ENCODE measurements around the gene KRTAP9-7.
"Not testable (repeated sequence)": the region's sequence is repeated elsewhere in the genome, so short reads cannot be mapped to it uniquely, and the experiment has no call there.

The KRTAP9-7 gene

GRCh38 chr17:41263212-41263611, 12.3 kb upstream of the KRTAP9-7 start:
- Histone ChIP-seq H3K27ac (ENCODE audit: low read length) (no peak overlapping the region), H3K79me2 (ENCODE audit: low read length) (no peaks in the 10 kb centered on the region), H3K9ac (ENCODE audit: low read length) (no peak overlapping the region), H3K9me3 (ENCODE audit: insufficient read depth, low read length) (no peaks in the 10 kb centered on the region), H3K27me3 (ENCODE audit: low read depth, low read length) (peaks cover 27% of the 10 kb centered on the region), H3K4me2 (ENCODE audit: low read length) (no peak overlapping the region), H3K36me3 (replicated peaks; ENCODE audit: low read depth, low read length) (no peaks in the 10 kb centered on the region), H4K20me1 (ENCODE audit: insufficient read depth, low read length) (no peaks in the 10 kb centered on the region), H3K4me3 (ENCODE audit: low read length) (no peak overlapping the region), H3K4me1 (ENCODE audit: low read length) (no peaks in the 10 kb centered on the region), H2AFZ (ENCODE audit: low read depth, low read length) (no peak overlapping the region)
- TF ChIP-seq, protein P1, sequence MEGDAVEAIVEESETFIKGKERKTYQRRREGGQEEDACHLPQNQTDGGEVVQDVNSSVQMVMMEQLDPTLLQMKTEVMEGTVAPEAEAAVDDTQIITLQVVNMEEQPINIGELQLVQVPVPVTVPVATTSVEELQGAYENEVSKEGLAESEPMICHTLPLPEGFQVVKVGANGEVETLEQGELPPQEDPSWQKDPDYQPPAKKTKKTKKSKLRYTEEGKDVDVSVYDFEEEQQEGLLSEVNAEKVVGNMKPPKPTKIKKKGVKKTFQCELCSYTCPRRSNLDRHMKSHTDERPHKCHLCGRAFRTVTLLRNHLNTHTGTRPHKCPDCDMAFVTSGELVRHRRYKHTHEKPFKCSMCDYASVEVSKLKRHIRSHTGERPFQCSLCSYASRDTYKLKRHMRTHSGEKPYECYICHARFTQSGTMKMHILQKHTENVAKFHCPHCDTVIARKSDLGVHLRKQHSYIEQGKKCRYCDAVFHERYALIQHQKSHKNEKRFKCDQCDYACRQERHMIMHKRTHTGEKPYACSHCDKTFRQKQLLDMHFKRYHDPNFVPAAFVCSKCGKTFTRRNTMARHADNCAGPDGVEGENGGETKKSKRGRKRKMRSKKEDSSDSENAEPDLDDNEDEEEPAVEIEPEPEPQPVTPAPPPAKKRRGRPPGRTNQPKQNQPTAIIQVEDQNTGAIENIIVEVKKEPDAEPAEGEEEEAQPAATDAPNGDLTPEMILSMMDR (IDR thresholded peaks at IDR 0.05; ENCODE audit: low read depth, low read length), result no peak
- no peak for TF ChIP-seq EZH2phosphoT487 (IDR thresholded peaks at IDR 0.05; ENCODE audit: low read depth)

DNA sequence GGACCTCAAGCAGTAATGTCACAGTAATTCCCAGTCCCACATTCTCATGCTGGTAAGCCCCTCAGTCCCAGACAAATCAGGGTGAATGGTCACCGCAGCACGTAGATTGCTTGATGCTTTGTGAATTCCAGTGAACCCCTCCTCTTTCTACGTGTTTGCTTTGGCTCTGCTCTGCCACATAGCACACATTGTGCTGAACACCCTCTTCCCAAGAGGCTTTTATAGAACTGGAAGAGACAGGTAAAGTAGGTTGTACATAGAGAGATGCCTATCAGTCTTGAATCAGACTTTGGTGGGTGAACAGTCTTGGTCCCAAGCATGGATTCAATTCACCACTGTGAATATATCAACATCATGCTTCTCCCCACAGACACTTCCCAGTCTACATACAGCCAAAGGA, 10.9 kb upstream of the KRTAP9-7 start:
- H3K27ac ChIP-seq (ENCODE audit: low read length), result no peak overlapping the region
- H3K36me3 ChIP-seq (replicated peaks; ENCODE audit: low read depth, low read length), result no peaks in the 10 kb centered on the region
- H3K4me3 ChIP-seq (ENCODE audit: low read length), result no peak overlapping the region
- no peak overlapping the region for H3K9ac ChIP-seq (ENCODE audit: low read length)
- no peaks in the 10 kb centered on the region for H4K20me1 ChIP-seq (ENCODE audit: insufficient read depth, low read length)
- H2AFZ ChIP-seq (ENCODE audit: low read depth, low read length), result no peak overlapping the region
- no peaks in the 10 kb centered on the region for H3K9me3 ChIP-seq (ENCODE audit: insufficient read depth, low read length)
- H3K79me2 ChIP-seq (ENCODE audit: low read length), result no peaks in the 10 kb centered on the region
- no peak for TF ChIP-seq EZH2phosphoT487 (IDR thresholded peaks at IDR 0.05; ENCODE audit: low read depth)
- TF ChIP-seq, protein P1 (IDR thresholded peaks at IDR 0.05; ENCODE audit: low read depth, low read length), result no peak
- H3K4me1 ChIP-seq (ENCODE audit: low read length), result no peaks in the 10 kb centered on the region
- H3K27me3 ChIP-seq (ENCODE audit: low read depth, low read length), result peaks cover 14% of the 10 kb centered on the region
- no peak overlapping the region for H3K4me2 ChIP-seq (ENCODE audit: low read length)

DNA sequence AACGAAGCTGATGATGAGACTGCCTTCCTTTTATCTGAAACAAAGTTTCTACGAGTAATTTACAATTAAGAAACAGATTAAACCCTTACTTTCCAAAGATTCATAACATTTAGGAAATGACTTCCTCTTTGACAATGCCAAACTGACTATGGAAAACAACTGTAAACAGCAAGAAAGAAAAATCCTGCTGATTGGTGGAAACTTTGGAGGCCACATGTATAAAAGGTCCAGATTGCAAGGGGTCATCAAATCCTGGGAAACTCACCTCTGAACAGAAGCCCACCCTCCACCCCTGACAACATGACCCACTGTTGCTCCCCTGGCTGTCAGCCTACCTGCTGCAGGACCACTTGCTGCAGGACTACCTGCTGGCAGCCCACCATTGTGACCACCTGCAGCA, 10.4 kb upstream of the KRTAP9-7 start, which contains the start of gene KRTAP9-6:
KRTAP9-6 (plus strand) TSS at position 301 of the 400 bp plus-strand sequence; CDS start at position 301, 0 bp downstream.
- H3K4me2 ChIP-seq (ENCODE audit: low read length), result no peak within 1 kb of the TSS
- no peaks in the 10 kb centered on the region for H4K20me1 ChIP-seq (ENCODE audit: insufficient read depth, low read length)
- TF ChIP-seq, protein P1 (IDR thresholded peaks at IDR 0.05; ENCODE audit: low read depth, low read length), result no peak
- no peak for TF ChIP-seq EZH2phosphoT487 (IDR thresholded peaks at IDR 0.05; ENCODE audit: low read depth)
- peaks cover 14% of the 10 kb centered on the region for H3K27me3 ChIP-seq (ENCODE audit: low read depth, low read length)
- no peak within 1 kb of the TSS for H3K9ac ChIP-seq (ENCODE audit: low read length)
- H3K4me3 ChIP-seq (ENCODE audit: low read length), result no peak within 1 kb of the TSS
- H3K36me3 ChIP-seq (replicated peaks; ENCODE audit: low read depth, low read length), result no peaks in the 10 kb centered on the region
- no peaks in the 10 kb centered on the region for H3K4me1 ChIP-seq (ENCODE audit: low read length)
- no peaks in the 10 kb centered on the region for H3K79me2 ChIP-seq (ENCODE audit: low read length)
- no peaks in the 10 kb centered on the region for H3K9me3 ChIP-seq (ENCODE audit: insufficient read depth, low read length)
- no peak within 1 kb of the TSS for H2AFZ ChIP-seq (ENCODE audit: low read depth, low read length)
- no peak within 1 kb of the TSS for H3K27ac ChIP-seq (ENCODE audit: low read length)

DNA sequence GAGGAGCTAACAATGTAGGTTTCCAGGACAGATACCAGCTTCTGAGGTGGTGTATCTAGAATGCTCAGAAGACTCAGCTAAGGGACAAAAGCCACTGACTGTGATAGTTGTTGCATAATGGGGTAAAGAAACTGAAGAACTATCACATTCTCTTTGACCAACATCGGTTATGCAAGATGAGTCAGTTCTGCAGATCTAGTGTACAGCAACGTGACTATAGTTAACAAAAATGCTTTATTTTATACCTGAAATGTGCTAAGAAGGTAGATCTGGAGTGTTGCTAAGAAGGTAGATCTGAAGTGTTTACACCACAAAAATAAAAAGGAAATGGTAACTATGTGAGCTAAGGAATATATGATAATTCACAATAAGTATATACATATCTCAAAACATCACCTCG, 7.8 kb upstream of the KRTAP9-7 start:
- Histone ChIP-seq H3K27me3 (ENCODE audit: low read depth, low read length) (peaks cover 9% of the 10 kb centered on the region), H3K27ac (ENCODE audit: low read length) (no peak overlapping the region), H3K4me2 (ENCODE audit: low read length) (no peak overlapping the region), H3K79me2 (ENCODE audit: low read length) (no peaks in the 10 kb centered on the region), H4K20me1 (ENCODE audit: insufficient read depth, low read length) (no peaks in the 10 kb centered on the region), H3K36me3 (replicated peaks; ENCODE audit: low read depth, low read length) (no peaks in the 10 kb centered on the region), H2AFZ (ENCODE audit: low read depth, low read length) (no peak overlapping the region), H3K9ac (ENCODE audit: low read length) (no peak overlapping the region), H3K9me3 (ENCODE audit: insufficient read depth, low read length) (no peaks in the 10 kb centered on the region), H3K4me3 (ENCODE audit: low read length) (no peak overlapping the region), H3K4me1 (ENCODE audit: low read length) (peaks cover 7% of the 10 kb centered on the region)
- TF ChIP-seq, protein P1 (IDR thresholded peaks at IDR 0.05; ENCODE audit: low read depth, low read length), result no peak
- no peak for TF ChIP-seq EZH2phosphoT487 (IDR thresholded peaks at IDR 0.05; ENCODE audit: low read depth)

DNA sequence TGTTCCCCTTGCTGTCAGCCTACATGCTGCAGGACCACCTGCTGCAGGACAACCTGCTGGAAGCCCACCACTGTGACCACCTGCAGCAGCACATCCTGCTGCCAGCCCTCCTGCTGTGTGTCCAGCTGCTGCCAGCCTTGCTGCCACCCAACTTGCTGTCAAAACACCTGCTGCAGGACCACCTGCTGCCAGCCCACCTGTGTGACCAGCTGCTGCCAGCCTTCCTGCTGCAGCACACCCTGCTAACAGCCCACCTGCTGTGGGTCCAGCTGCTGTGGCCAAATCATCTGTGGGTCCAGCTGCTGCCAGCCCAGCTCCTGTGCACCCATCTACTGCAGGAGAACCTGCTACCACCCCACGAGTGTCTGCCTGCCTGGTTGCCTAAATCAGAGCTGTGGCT, 4.2 kb upstream of the KRTAP9-7 start:
- not testable (repeated sequence) for H3K4me3 ChIP-seq (ENCODE audit: low read length); H3K4me1 ChIP-seq (ENCODE audit: low read length); H3K79me2 ChIP-seq (ENCODE audit: low read length); H3K4me2 ChIP-seq (ENCODE audit: low read length); H2AFZ ChIP-seq (ENCODE audit: low read depth, low read length); H3K27me3 ChIP-seq (ENCODE audit: low read depth, low read length); H3K9me3 ChIP-seq (ENCODE audit: insufficient read depth, low read length); H3K27ac ChIP-seq (ENCODE audit: low read length); H4K20me1 ChIP-seq (ENCODE audit: insufficient read depth, low read length); H3K36me3 ChIP-seq (replicated peaks; ENCODE audit: low read depth, low read length); H3K9ac ChIP-seq (ENCODE audit: low read length)
